Endothelial cell of umbilical vein (primary cell): ENCODE measurements around the gene VEZT. TPM values are rescaled to one million over a fixed set of nuclear protein-coding genes. Genes with fewer than 3 reads are reported as not detected.
A peak's percentile ranks its signal among the peaks of the same experiment; 100 is the strongest.

Experiments
- BruUV-seq: library from RNA; stranded (reverse); fragments of 400-500 nt; replicated peaks from 2 replicates; lab custom pipeline; 2021; lab: Mats Ljungman, UMichigan
- CTCF ChIA-PET: fragments of 300-600, 350-600 bp; sonication (Branson Sonifier 250); formaldehyde crosslinking; loops from one replicate; lab custom pipeline; 2021; ENCODE audit warnings: antibody characterized with exemption, inconsistent platforms; lab: Charles Lee
- POLR2A ChIA-PET: fragments of 300-600, 350-600 bp; sonication (Branson Sonifier 250); formaldehyde crosslinking; loops from one replicate; lab custom pipeline; 2021; ENCODE audit warnings: antibody characterized with exemption, inconsistent platforms; lab: Charles Lee
- DNase-seq: peaks from one replicate; pipeline ENCODE4 v3.0.0-alpha.2; 2011; ENCODE audit warnings: low read depth, low spot score
- FAIRE-seq: peaks from 2 replicates; lab custom pipeline; 2011; peaks lifted over from hg19 to GRCh38; lab: Jason Lieb, UNC
- H2AFZ ChIP-seq: 2 replicates; pipeline ENCODE4 v1.6.0; 2012; ENCODE audit warnings: low read depth, low read length, control low read depth, inconsistent platforms
- H3K27ac ChIP-seq: 2 replicates; pipeline ENCODE4 v1.5.1; 2011; ENCODE audit warnings: low read depth, mild to moderate bottlenecking, control low read depth, low read length, moderate library complexity; ENCODE audit not compliant: insufficient read depth
- H3K27me3 ChIP-seq, 2 experiments: 2 replicates each; pipeline versions ENCODE4 v1.6.0 to v1.6.1; 2011; ENCODE audit warnings: low read length in 2 of 2, mixed read lengths in 1 of 2; ENCODE audit not compliant: control insufficient read depth in 2 of 2, insufficient read depth in 2 of 2
- H3K36me3 ChIP-seq, 2 experiments: 2 replicates in 1 of 2; 3 replicates in 1 of 2; pipeline ENCODE4 v1.5.1; 2011; ENCODE audit warnings: low read length in 2 of 2, mild to moderate bottlenecking in 1 of 2, moderate library complexity in 1 of 2; ENCODE audit not compliant: control insufficient read depth in 2 of 2, insufficient read depth in 2 of 2; ENCODE audit errors: extremely low read depth in 1 of 2
- H3K4me1 ChIP-seq: 3 replicates; pipeline ENCODE4 v1.5.1; 2011; ENCODE audit warnings: mild to moderate bottlenecking, low read length; ENCODE audit not compliant: control insufficient read depth, insufficient read depth; ENCODE audit errors: extremely low read depth
- H3K4me2 ChIP-seq: 2 replicates; pipeline ENCODE4 v1.6.1; 2011; ENCODE audit warnings: low read length, control low read depth, mixed read lengths; ENCODE audit not compliant: insufficient read depth
- H3K4me3 ChIP-seq, 3 experiments: fragments of 200-600 bp in 1 of 3; sonication (generic), shearing (Covaris generic) in 1 of 3; replicated peaks in 1 of 3; 2 replicates each; pipeline ENCODE4 v1.5.1; 2011 to 2016; ENCODE audit warnings: control low read depth in 3 of 3, low read length in 3 of 3, mild to moderate bottlenecking in 2 of 3, inconsistent platforms in 1 of 3, low read depth in 1 of 3, moderate library complexity in 1 of 3; ENCODE audit not compliant: insufficient read depth in 1 of 3
- H3K79me2 ChIP-seq: 2 replicates; pipeline ENCODE4 v1.6.0; 2012; ENCODE audit warnings: low read length, inconsistent platforms; ENCODE audit not compliant: control insufficient read depth, insufficient read depth
- H3K9ac ChIP-seq: replicated peaks from 2 replicates; pipeline ENCODE3; 2011; ENCODE audit warnings: low read length, control low read depth; ENCODE audit not compliant: insufficient read depth; ENCODE audit errors: extremely low read depth
- H3K9me1 ChIP-seq: replicated peaks from 3 replicates; pipeline ENCODE4 v1.6.0; 2011; ENCODE audit warnings: mild to moderate bottlenecking, low read length; ENCODE audit not compliant: control insufficient read depth, insufficient read depth; ENCODE audit errors: extremely low read depth
- H3K9me3 ChIP-seq: replicated peaks from 2 replicates; pipeline ENCODE4 v1.5.1; 2012; ENCODE audit warnings: low read length, inconsistent platforms; ENCODE audit not compliant: control insufficient read depth, insufficient read depth
- H4K20me1 ChIP-seq: replicated peaks from 2 replicates; pipeline ENCODE3; 2011; ENCODE audit warnings: mild to moderate bottlenecking, low read length; ENCODE audit not compliant: control insufficient read depth, insufficient read depth; ENCODE audit errors: extremely low read depth
- CTCF ChIP-seq, 2 donors: IDR thresholded peaks; 1 replicate in 1 of 2; 2 replicates in 1 of 2; pipeline ENCODE4 v1.5.1; 2011; ENCODE audit warnings: low read length in 2 of 2, mild to moderate bottlenecking in 2 of 2, moderate library complexity in 2 of 2, control low read depth in 1 of 2, inconsistent platforms in 1 of 2, low read depth in 1 of 2; ENCODE audit not compliant: insufficient read depth in 1 of 2; ENCODE audit errors: extremely low read depth in 1 of 2
- EZH2 ChIP-seq: IDR thresholded peaks from 2 replicates; pipeline ENCODE4 v1.6.1; 2012; ENCODE audit warnings: borderline replicate concordance, low read depth, mild to moderate bottlenecking, moderate library complexity, low read length, inconsistent platforms; ENCODE audit not compliant: severe bottlenecking
- FOS ChIP-seq: IDR thresholded peaks from 2 replicates; pipeline ENCODE4 v1.6.1; 2011; ENCODE audit warnings: mild to moderate bottlenecking, low read length, moderate library complexity, borderline replicate concordance; ENCODE audit not compliant: insufficient read depth
- JUN ChIP-seq: IDR thresholded peaks from 2 replicates; pipeline ENCODE4 v1.6.1; 2011; ENCODE audit warnings: borderline replicate concordance, low read depth; ENCODE audit not compliant: insufficient read length, insufficient read depth
- MAX ChIP-seq: IDR thresholded peaks from 2 replicates; pipeline ENCODE4 v1.6.1; 2011; ENCODE audit not compliant: insufficient read depth, insufficient read length
- MYC ChIP-seq: IDR thresholded peaks from one replicate; pipeline ENCODE4 v1.6.1; 2011; ENCODE audit warnings: mild to moderate bottlenecking, low read depth, low read length
- POLR2A ChIP-seq: IDR thresholded peaks from 2 replicates; pipeline ENCODE4 v1.6.1; 2012; ENCODE audit warnings: low read depth, mild to moderate bottlenecking, control low read depth, low read length
- dilution Hi-C: fragments of 300-500 bp; cut with MboI; formaldehyde crosslinking; loops from one replicate; pipeline ENCODE4 v1.15.0; 2019; ENCODE audit warnings: low sequenced_read_pairs; ENCODE audit not compliant: extremely low pct_ligation_motif_present
- intact Hi-C: fragments of 100-400 bp; cut with micrococcal nuclease; formaldehyde crosslinking; loops from one replicate; pipeline ENCODE4 v1.10.0; 2022
- polyA plus RNA-seq, 4 experiments: library from polyadenylated mRNA; depleted of rRNA in 3 of 4; stranded (reverse) in 3 of 4; unstranded in 1 of 4; fragments of >200 nt; gene quantifications; 2 replicates each; pipeline versions ENCODE4 v1.2.1 to v1.2.3, GENCODE V29; 2011 to 2012; ENCODE audit warnings: missing spikeins in 1 of 4
- total RNA-seq: library from RNA; stranded (reverse); gene quantifications from 2 replicates; pipeline ENCODE4 v1.2.3, GENCODE V29; 2021

Gene VEZT
- total and polyA plus RNA-seq, 2 donors (not counting 3 experiments of a cell fraction or from before 2014, with no cell fraction given) = 57.8 to 91.3 TPM

GRCh38 chr12:95328708-95329107 lies 111.1 kb downstream of the VEZT start:
- Histone ChIP-seq H3K4me1 (no peaks in the 10 kb centered on the region), H4K20me1 (no peaks in the 10 kb centered on the region), H3K27me3 (no peaks in the 10 kb centered on the region), H3K27ac (no peak overlapping the region), H3K9me3 (no peaks in the 10 kb centered on the region), H3K9ac (no peak overlapping the region), H3K9me1 (no peaks in the 10 kb centered on the region), H3K36me3 (no peaks in the 10 kb centered on the region), H3K4me3 (no peak overlapping the region), H3K79me2 (no peaks in the 10 kb centered on the region), H2AFZ (no peak overlapping the region), H3K4me2 (no peak overlapping the region)
- intact Hi-C loops = no loop called here
- no peak for DNase-seq
- no peak for FAIRE-seq
- ChIA-PET POLR2A (no interaction called here), CTCF (interaction anchor here (1.2 kb wide), 1 partner anchor 206 kb away, joined by 3 read pairs; no protein-coding TSS in a partner anchor)
- dilution Hi-C loops = no loop called here
- TF ChIP-seq MAX (no peak), EZH2 (no peak), FOS (peak; percentile 24), MYC (no peak), POLR2A (no peak)
- BruUV-seq = no TSS peak

GRCh38 chr12:95335948-95336347 lies 118.3 kb downstream of the VEZT start:
- POLR2A ChIA-PET = interaction anchor here (1.0 kb wide), 1 partner anchor 119 kb away, joined by 3 read pairs; the partner anchor contains the start of genes FGD6 and VEZT
- intact Hi-C loops (loop anchor here (1.0 to 10.0 kb wide), 7 partner anchors 73 to 1201 kb away; partner anchors contain the start of genes FGD6 and VEZT), dilution Hi-C loops (no loop called here)
- H3K4me1 ChIP-seq = peaks cover 11% of the 10 kb centered on the region
- no peaks in the 10 kb centered on the region for H3K36me3 ChIP-seq
- H3K79me2 ChIP-seq = no peaks in the 10 kb centered on the region
- H3K9me1 ChIP-seq = no peaks in the 10 kb centered on the region
- FAIRE-seq (no peak), DNase-seq (no peak)
- peak overlapping the region; percentile 93 for H2AFZ ChIP-seq
- no peaks in the 10 kb centered on the region for H4K20me1 ChIP-seq
- H3K27me3 ChIP-seq = no peaks in the 10 kb centered on the region
- no TSS peak for BruUV-seq
- peak overlapping the region; percentile 34 for H3K9ac ChIP-seq
- H3K9me3 ChIP-seq = no peaks in the 10 kb centered on the region
- H3K4me3 ChIP-seq = peak overlapping the region in 1 of 3 experiments; percentile 27
- TF ChIP-seq JUN = no peak
- no peak for TF ChIP-seq CTCF (IDR thresholded peaks at IDR 0.05; ENCODE audit: extremely low read depth in 1 of 2, insufficient read depth in 1 of 2, low read depth in 1 of 2, low read length in 2 of 2)
- H3K27ac ChIP-seq = peak overlapping the region; percentile 50
- H3K4me2 ChIP-seq = peak overlapping the region; percentile 75
- CTCF ChIA-PET = interaction anchor here (0.6 to 7.1 kb wide), 39 partner anchors 9 to 790 kb away, joined by 3 to 131 read pairs (median 4); partner anchors contain the start of genes FGD6, METAP2, NR2C1 and VEZT
